ENCODE measurements around the gene NBPF14. TPM values are rescaled to one million over a fixed set of nuclear protein-coding genes. Genes with fewer than 3 reads are reported as not detected.
"Not testable (repeated sequence)": the region's sequence is repeated elsewhere in the genome, so short reads cannot be mapped to it uniquely, and the experiment has no call there.

The NBPF14 gene, protein sequence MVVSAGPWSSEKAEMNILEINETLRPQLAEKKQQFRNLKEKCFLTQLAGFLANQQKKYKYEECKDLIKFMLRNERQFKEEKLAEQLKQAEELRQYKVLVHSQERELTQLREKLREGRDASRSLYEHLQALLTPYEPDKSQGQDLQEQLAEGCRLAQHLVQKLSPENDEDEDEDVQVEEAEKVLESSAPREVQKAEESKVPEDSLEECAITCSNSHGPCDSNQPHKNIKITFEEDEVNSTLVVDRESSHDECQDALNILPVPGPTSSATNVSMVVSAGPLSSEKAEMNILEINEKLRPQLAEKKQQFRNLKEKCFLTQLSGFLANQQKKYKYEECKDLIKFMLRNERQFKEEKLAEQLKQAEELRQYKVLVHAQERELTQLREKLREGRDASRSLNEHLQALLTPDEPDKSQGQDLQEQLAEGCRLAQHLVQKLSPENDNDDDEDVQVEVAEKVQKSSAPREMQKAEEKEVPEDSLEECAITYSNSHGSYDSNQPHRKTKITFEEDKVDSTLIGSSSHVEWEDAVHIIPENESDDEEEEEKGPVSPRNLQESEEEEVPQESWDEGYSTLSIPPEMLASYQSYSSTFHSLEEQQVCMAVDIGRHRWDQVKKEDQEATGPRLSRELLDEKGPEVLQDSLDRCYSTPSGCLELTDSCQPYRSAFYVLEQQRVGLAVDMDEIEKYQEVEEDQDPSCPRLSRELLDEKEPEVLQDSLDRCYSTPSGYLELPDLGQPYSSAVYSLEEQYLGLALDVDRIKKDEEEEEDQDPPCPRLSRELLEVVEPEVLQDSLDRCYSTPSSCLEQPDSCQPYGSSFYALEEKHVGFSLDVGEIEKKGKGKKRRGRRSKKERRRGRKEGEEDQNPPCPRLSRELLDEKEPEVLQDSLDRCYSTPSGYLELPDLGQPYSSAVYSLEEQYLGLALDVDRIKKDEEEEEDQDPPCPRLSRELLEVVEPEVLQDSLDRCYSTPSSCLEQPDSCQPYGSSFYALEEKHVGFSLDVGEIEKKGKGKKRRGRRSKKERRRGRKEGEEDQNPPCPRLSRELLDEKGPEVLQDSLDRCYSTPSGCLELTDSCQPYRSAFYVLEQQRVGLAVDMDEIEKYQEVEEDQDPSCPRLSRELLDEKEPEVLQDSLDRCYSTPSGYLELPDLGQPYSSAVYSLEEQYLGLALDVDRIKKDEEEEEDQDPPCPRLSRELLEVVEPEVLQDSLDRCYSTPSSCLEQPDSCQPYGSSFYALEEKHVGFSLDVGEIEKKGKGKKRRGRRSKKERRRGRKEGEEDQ (N-terminal part only)
- total RNA-seq, result 10 to 100 TPM; 19.5 to 48.4 (median 32.8) TPM

DNA sequence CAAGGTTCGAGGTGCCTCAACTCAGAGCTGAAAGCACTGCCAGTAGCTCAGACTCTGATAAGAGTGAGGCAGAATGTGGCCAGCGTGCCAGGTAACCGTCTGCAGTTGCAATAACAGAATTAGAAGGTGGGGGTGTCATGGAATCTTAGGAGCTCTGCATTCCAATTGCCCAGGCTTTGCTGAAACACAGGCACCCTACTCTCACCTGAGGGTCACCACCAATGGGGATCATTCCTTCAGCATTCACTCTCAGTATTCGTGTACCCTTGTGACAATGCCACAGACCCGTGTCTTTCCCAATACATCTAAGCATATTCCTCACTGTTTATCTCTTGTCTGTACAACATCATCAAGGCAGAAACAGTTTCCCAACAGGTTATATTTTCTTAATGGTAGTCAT is at the start of gene NBPF14:
Gene NBPF14, minus strand, starts transcription at position 101 of the 400 bp plus-strand sequence. CDS start 294 bp downstream, outside the sequence.
- H3K36me3 ChIP-seq; DNase-seq; in situ Hi-C loops (cut with MboI; ENCODE audit: low pct_ligation_motif_present in 1 of 4, low pct_unique_long_range_greater_than_20kb in 1 of 4, low sequenced_read_pairs in 3 of 4); H3K27me3 ChIP-seq; H3K4me3 ChIP-seq; H3K27ac ChIP-seq; H3K4me1 ChIP-seq; intact Hi-C loops (cut with DNase I; ENCODE audit: low total_unique reads); H3K9me3 ChIP-seq: not testable (repeated sequence)
- no CpG with 5 or more reads among the region's 5 CpGs for WGBS, 2 donors (ENCODE audit: low coverage in 1 of 2)

DNA sequence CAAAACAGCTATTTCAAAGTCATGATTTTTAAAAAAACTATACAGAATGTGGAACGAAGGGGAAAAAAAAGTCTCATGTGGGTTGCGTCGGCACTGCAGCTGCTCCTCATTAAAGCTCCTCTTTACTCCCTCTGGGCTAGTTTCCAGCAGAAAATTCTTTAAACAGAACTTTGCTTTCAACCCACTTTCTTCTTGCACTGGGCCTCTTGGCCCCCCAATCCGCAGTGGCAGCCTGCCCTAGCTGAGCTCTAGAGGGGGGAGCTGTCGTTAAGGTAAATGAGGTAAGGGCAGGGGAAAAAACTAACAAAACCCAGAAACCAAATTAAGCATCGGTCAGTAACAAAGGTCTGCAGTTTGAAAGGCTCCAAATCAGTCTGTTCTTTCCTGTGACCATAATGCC is 29.6 kb upstream of the NBPF14 start:
- DNase-seq; H3K36me3 ChIP-seq; H3K27me3 ChIP-seq; intact Hi-C loops (cut with DNase I; ENCODE audit: low total_unique reads); H3K4me1 ChIP-seq; in situ Hi-C loops (cut with MboI; ENCODE audit: low pct_ligation_motif_present in 1 of 4, low pct_unique_long_range_greater_than_20kb in 1 of 4, low sequenced_read_pairs in 3 of 4); H3K9me3 ChIP-seq; H3K4me3 ChIP-seq: not testable (repeated sequence)
- H3K27ac ChIP-seq, result peak overlapping the region in 1 of 4 donors; percentile 52
- 15% methylated on average over 4 of the region's 6 CpGs; no CpG with 5 or more reads in 1 of the 2 donors for WGBS, 2 donors (ENCODE audit: low coverage in 1 of 2)

DNA sequence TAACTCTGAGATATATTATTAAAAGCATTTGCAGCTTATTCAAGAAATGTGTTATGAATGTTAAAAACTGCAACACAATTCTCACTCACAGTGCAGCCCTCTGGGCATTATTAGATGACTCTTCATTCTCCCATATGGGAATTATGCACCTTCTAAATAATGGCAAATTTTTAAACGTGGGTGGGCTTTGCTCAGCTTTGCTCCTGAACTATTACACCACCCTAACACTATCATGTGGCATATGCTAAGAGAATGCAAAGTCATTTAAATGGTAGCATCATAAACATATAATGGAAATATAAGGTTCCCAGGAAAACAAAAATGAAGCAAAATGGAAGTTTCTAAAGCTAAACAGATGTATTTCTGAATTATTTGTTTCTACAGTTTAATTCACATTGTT is 22.4 kb upstream of the NBPF14 start:
- DNase-seq; intact Hi-C loops (cut with DNase I; ENCODE audit: low total_unique reads); in situ Hi-C loops (cut with MboI; ENCODE audit: low pct_ligation_motif_present in 1 of 4, low pct_unique_long_range_greater_than_20kb in 1 of 4, low sequenced_read_pairs in 3 of 4); H3K27ac ChIP-seq; H3K9me3 ChIP-seq; H3K36me3 ChIP-seq; H3K4me3 ChIP-seq; H3K4me1 ChIP-seq; H3K27me3 ChIP-seq: not testable (repeated sequence)
- WGBS, 2 donors (ENCODE audit: low coverage in 1 of 2), result no CpG with 5 or more reads among the region's 1 CpG

DNA sequence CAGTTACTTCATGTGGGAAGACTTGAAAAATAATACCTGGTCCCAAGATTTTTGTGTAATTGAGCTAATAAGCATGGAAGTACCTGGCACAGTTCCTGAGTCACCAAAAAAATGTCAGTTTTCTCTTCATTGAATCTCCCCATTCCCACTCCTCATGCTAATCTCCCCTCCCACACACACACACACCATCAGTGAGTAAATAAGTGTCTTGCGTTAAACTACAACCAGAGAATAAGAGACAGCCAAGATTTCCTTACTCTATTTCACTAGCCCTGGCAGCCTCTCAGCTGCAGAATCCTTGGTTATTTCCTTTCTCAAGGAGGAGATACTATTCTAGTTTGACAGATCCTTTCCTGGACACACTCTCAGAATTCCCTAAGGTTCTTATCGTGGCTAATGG is 9.5 kb upstream of the NBPF14 start:
- peak; percentile 10 for DNase-seq
- H3K27ac ChIP-seq, result peak overlapping the region in 1 of 4 donors; percentile 30
- H3K4me3 ChIP-seq; H3K4me1 ChIP-seq; intact Hi-C loops (cut with DNase I; ENCODE audit: low total_unique reads); H3K9me3 ChIP-seq; in situ Hi-C loops (cut with MboI; ENCODE audit: low pct_ligation_motif_present in 1 of 4, low pct_unique_long_range_greater_than_20kb in 1 of 4, low sequenced_read_pairs in 3 of 4); H3K27me3 ChIP-seq; H3K36me3 ChIP-seq: not testable (repeated sequence)
- 57% methylated on average over 1 of the region's 2 CpGs; no CpG with 5 or more reads in 1 of the 2 donors for WGBS, 2 donors (ENCODE audit: low coverage in 1 of 2)

DNA sequence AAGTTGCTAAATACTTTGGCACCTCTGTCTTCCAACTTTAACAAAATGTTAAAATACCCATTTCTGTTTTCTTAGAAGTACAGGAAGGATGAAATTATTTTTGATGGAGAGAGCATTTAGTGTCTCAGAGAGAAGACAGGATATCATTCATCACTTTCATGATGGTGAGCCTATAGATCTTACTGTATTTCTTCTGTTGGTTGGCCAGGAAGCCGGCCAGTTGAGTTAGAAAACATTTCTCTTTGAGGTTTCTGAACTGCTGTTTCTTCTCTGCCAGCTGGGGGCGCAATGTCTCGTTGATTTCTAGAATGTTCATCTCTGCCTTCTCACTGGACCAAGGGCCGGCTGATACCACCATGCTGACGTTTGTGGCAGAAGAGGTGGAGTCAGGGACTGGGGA is 451 bp downstream of the NBPF14 start:
- H3K4me1 ChIP-seq; intact Hi-C loops (cut with DNase I; ENCODE audit: low total_unique reads); DNase-seq; H3K27me3 ChIP-seq; H3K9me3 ChIP-seq; in situ Hi-C loops (cut with MboI; ENCODE audit: low pct_ligation_motif_present in 1 of 4, low pct_unique_long_range_greater_than_20kb in 1 of 4, low sequenced_read_pairs in 3 of 4); H3K36me3 ChIP-seq; H3K4me3 ChIP-seq; H3K27ac ChIP-seq: not testable (repeated sequence)
- TF ChIP-seq, protein P1, sequence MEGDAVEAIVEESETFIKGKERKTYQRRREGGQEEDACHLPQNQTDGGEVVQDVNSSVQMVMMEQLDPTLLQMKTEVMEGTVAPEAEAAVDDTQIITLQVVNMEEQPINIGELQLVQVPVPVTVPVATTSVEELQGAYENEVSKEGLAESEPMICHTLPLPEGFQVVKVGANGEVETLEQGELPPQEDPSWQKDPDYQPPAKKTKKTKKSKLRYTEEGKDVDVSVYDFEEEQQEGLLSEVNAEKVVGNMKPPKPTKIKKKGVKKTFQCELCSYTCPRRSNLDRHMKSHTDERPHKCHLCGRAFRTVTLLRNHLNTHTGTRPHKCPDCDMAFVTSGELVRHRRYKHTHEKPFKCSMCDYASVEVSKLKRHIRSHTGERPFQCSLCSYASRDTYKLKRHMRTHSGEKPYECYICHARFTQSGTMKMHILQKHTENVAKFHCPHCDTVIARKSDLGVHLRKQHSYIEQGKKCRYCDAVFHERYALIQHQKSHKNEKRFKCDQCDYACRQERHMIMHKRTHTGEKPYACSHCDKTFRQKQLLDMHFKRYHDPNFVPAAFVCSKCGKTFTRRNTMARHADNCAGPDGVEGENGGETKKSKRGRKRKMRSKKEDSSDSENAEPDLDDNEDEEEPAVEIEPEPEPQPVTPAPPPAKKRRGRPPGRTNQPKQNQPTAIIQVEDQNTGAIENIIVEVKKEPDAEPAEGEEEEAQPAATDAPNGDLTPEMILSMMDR (IDR thresholded peaks at IDR 0.05), result peak in 1 of 5 experiments; percentile 9
- 15% methylated on average over 1 of the region's 5 CpGs; no CpG with 5 or more reads in 1 of the 2 donors for WGBS, 2 donors (ENCODE audit: low coverage in 1 of 2)

DNA sequence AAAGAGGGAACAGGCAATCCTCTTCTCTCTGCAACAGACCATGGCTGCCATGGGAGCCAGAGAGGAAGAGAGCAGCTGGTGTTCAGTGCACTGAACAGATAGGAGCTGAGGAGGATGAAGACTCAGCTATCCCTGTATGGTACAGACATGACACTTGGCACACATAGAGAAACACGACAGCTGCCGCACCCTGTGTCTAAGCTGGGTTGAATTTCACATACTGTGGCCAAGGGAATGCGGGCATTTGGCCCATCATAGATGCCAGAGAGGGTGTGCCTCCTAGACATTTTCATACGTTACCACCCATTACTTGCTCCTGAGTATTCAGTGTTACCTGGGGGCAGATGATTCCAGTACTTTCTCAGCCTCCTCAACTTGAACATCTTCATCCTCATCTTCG is 4.7 kb downstream of the NBPF14 start:
- H3K9me3 ChIP-seq; H3K4me1 ChIP-seq; H3K4me3 ChIP-seq; in situ Hi-C loops (cut with MboI; ENCODE audit: low pct_ligation_motif_present in 1 of 4, low pct_unique_long_range_greater_than_20kb in 1 of 4, low sequenced_read_pairs in 3 of 4); intact Hi-C loops (cut with DNase I; ENCODE audit: low total_unique reads); DNase-seq; H3K27ac ChIP-seq; H3K27me3 ChIP-seq; H3K36me3 ChIP-seq: not testable (repeated sequence)
- WGBS, 2 donors (ENCODE audit: low coverage in 1 of 2), result 95% methylated on average over 3 of the region's 5 CpGs; no CpG with 5 or more reads in 1 of the 2 donors

DNA sequence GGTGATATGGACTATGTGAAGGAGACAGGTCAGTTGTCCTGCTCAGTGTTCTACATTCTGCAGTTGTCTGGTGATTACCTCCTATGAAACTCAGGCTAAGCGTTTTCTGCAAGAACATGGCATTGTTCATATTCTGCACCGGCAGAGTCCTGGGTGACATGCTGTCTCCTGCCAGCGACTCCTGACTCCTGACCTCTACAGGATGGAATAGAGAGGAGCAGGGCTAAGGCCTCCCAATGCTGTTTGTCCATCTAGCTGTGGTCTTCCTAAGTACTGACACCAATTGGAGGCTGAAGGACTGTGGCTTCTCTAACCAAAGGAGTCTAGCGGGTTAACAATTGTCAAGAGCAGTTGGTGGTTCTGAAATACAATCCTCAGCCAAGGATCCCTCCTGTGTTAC is 63.7 kb downstream of the NBPF14 start:
- in situ Hi-C loops (cut with MboI; ENCODE audit: low pct_ligation_motif_present in 1 of 4, low pct_unique_long_range_greater_than_20kb in 1 of 4, low sequenced_read_pairs in 3 of 4); DNase-seq; H3K36me3 ChIP-seq; H3K27me3 ChIP-seq; intact Hi-C loops (cut with DNase I; ENCODE audit: low total_unique reads); H3K4me3 ChIP-seq; H3K4me1 ChIP-seq; H3K9me3 ChIP-seq; H3K27ac ChIP-seq: not testable (repeated sequence)
- WGBS, 2 donors (ENCODE audit: low coverage in 1 of 2), result 78% methylated on average over 3 of the region's 4 CpGs; no CpG with 5 or more reads in 1 of the 2 donors

DNA sequence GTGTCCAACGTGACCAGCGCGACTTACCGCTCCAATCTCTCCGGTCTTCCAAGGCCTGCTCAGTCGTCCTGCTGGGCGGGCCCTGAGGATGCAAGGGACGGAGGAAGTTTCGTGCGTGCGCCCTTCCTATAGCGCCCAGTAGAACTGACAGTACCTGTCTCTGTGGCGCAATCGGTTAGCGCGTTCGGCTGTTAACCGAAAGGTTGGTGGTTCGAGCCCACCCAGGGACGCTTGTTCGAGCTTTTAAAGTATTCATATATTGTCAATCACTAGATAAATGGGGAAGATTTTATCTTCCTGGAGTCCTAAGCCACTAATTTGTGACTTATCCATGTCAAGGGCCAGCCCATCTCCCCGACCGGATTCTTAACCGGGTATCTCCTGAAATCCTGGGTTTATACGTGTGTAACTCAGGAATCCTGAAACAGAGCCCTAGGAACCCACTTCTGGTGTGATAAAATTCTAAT is 66.7 kb downstream of the NBPF14 start:
- H3K27me3 ChIP-seq; intact Hi-C loops (cut with DNase I; ENCODE audit: low total_unique reads); in situ Hi-C loops (cut with MboI; ENCODE audit: low pct_ligation_motif_present in 1 of 4, low pct_unique_long_range_greater_than_20kb in 1 of 4, low sequenced_read_pairs in 3 of 4); H3K4me1 ChIP-seq; H3K9me3 ChIP-seq; H3K36me3 ChIP-seq: not testable (repeated sequence)
- Histone ChIP-seq H3K4me3 (peak overlapping the region in 3 of 4 donors; percentile 16 to 45 (median 20)), H3K27ac (peak overlapping the region; percentile 48 to 73 (median 60))
- WGBS, 2 donors (ENCODE audit: low coverage in 1 of 2), result 0 to 2% methylated on average over 2 to 16 of the region's 25 CpGs
- DNase-seq, result peak; percentile 52

DNA sequence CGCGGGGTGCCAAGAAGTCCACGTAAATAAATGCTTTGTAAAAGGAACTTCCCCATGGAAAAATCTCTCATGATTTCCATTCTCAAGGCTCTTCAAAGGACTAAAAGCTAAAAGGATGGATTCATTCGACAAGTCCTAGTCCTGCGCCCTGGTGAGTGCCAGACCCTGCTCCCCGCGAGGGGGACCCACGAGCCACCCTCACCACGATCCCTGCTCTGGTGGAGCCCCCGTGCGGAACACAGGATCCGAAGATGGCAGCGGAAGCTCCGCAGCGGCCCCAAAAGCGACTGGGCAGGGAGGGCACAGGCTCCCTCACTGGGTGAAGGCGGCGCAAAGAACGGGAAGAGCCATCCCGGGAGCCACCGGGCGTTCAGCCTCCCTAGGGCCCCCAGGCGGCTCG is 67.2 kb downstream of the NBPF14 start:
- Histone ChIP-seq H3K4me3 (peak overlapping the region in 3 of 4 donors; percentile 16 to 45 (median 20)), H3K27ac (peak overlapping the region; percentile 48 to 73 (median 60))
- DNase-seq; in situ Hi-C loops (cut with MboI; ENCODE audit: low pct_ligation_motif_present in 1 of 4, low pct_unique_long_range_greater_than_20kb in 1 of 4, low sequenced_read_pairs in 3 of 4); intact Hi-C loops (cut with DNase I; ENCODE audit: low total_unique reads); H3K36me3 ChIP-seq; H3K4me1 ChIP-seq; H3K27me3 ChIP-seq; H3K9me3 ChIP-seq: not testable (repeated sequence)
- WGBS, 2 donors (ENCODE audit: low coverage in 1 of 2), result no CpG with 5 or more reads among the region's 24 CpGs

All from transverse colon (tissue), 4 donors.